ENCODE measurements around the gene GSG1. TPM values are rescaled to one million over a fixed set of nuclear protein-coding genes. Genes with fewer than 3 reads are reported as not detected.

The GSG1 gene
- total RNA-seq, 4 donors from 2014 or later, result not detected

DNA sequence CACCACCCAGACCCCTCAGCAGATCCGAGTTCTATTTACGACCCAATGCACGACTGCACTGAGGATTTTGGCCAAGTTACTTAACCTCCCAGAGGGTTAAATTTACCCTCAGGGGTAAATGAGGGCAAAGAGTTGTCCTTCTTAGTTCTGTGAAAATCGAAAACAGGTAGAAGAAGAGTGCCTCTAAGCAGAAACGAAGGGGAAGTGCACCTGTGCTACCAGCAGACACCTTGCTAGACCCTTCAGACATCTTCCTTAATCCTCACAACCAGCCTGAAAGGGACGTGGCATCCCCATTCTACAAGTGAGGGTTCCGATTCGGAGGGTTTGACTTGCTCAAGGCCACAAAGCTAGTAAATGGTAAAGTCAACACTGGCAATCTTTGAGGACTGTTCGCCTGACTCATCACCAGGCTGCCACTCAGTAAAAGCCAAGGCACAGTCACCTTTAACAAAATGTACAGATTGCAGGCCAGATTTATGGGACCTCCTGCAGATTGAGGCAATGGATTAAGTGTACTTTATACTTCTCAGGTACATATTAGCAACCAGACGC lies 1.6 kb downstream of the GSG1 start:
- Histone ChIP-seq H3K27me3 (no peaks in the 10 kb centered on the region), H3K4me1 (peaks cover 0 to 51% (median 3%) of the 10 kb centered on the region in 3 donors), H3K9me3 (no peaks in the 10 kb centered on the region), H3K4me3 (peak overlapping the region in 1 of 2 donors; percentile 67), H3K27ac (peak overlapping the region; percentile 61 to 92 (median 88)), H3K36me3 (no peaks in the 10 kb centered on the region)
- no peak for ATAC-seq
- 54 to 98% methylated on average over 5 to 6 of the region's 10 CpGs for WGBS, 2 donors (ENCODE audit: low coverage in 1 of 2)
- TF ChIP-seq, protein P1, sequence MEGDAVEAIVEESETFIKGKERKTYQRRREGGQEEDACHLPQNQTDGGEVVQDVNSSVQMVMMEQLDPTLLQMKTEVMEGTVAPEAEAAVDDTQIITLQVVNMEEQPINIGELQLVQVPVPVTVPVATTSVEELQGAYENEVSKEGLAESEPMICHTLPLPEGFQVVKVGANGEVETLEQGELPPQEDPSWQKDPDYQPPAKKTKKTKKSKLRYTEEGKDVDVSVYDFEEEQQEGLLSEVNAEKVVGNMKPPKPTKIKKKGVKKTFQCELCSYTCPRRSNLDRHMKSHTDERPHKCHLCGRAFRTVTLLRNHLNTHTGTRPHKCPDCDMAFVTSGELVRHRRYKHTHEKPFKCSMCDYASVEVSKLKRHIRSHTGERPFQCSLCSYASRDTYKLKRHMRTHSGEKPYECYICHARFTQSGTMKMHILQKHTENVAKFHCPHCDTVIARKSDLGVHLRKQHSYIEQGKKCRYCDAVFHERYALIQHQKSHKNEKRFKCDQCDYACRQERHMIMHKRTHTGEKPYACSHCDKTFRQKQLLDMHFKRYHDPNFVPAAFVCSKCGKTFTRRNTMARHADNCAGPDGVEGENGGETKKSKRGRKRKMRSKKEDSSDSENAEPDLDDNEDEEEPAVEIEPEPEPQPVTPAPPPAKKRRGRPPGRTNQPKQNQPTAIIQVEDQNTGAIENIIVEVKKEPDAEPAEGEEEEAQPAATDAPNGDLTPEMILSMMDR (IDR thresholded peaks at IDR 0.05), result no peak
- TF ChIP-seq EP300 (IDR thresholded peaks at IDR 0.05) (no peak), POLR2AphosphoS5 (IDR thresholded peaks at IDR 0.05) (no peak), POLR2A (IDR thresholded peaks at IDR 0.05) (no peak)

DNA sequence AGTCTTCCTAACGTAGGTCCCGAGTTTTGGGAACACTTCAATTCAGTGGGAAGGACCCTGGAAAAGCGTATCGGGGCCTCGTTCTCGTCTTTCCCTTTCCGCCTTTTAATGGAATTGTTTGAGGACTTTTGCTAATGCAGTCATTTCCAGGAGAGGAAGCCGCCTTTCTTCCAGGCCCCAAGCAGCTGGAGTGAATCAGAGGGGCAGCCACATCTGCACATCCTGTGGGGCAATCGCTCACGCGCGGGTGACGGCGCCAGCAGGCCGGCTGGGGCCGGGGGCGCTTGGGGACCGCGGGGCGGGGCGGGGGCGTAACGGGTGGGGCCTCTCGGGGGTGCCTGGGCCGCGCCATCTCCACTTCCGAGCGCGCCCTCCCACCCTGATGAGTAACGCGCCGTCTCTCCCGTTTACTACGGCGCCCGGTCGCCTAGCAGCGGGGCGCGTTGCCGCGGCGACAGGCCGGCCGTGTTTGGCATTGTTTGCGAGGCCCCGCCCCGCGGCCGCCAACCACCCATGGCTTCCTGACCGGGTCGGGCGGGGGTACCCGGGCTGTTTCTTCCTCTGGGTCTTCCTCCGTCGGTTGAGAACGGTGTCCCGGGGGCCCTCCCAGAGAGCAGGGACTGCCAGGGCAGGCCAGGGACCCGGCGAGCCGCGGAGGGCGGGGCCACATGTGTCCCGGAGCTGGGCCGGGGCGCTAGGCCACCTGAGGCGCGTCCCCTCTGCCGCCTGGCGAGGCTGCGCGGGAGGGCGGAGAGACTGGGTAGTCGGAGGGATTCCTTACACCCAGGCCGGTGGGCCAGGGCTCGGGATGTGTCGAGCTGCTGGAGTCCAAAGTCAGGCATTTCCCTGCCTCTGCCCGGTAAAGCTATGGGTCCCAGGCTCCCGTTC lies 2.3 kb downstream of the GSG1 start:
- Histone ChIP-seq H3K27me3 (no peaks in the 10 kb centered on the region), H3K4me3 (peak overlapping the region; percentile 35 to 67), H3K9me3 (no peaks in the 10 kb centered on the region), H3K27ac (peak overlapping the region; percentile 61 to 92 (median 88)), H3K36me3 (no peaks in the 10 kb centered on the region), H3K4me1 (peaks cover 0 to 52% (median 3%) of the 10 kb centered on the region in 3 donors)
- WGBS, 2 donors (ENCODE audit: low coverage in 1 of 2), result 8% methylated on average over 12 of the region's 79 CpGs; no CpG with 5 or more reads in 1 of the 2 donors
- TF ChIP-seq EP300 (IDR thresholded peaks at IDR 0.05) (no peak), POLR2A (IDR thresholded peaks at IDR 0.05) (peak; percentile 39 to 65), POLR2AphosphoS5 (IDR thresholded peaks at IDR 0.05) (peak; percentile 94)
- TF ChIP-seq, protein P1 (IDR thresholded peaks at IDR 0.05), result peak in 1 of 4 experiments; percentile 6
- peak; percentile 87 for ATAC-seq

DNA sequence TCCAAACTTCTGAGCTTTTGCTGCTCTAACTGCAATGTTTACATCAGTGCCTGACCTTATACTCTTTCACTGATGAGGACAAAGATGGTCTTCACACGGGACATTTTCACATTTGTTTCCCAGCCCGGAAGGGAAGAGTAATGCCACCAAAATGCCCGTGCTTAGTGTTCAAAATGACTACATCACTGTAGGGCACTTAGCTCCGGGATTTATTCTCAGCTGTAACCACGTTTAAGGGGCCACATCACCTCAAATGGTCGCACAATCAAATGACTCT lies 2.9 kb downstream of the GSG1 start:
- Histone ChIP-seq H3K27ac (peak overlapping the region; percentile 61 to 92 (median 88)), H3K4me1 (peaks cover 0 to 52% (median 3%) of the 10 kb centered on the region in 3 donors), H3K4me3 (peak overlapping the region; percentile 35 to 67), H3K9me3 (no peaks in the 10 kb centered on the region), H3K36me3 (no peaks in the 10 kb centered on the region), H3K27me3 (no peaks in the 10 kb centered on the region)
- TF ChIP-seq EP300 (IDR thresholded peaks at IDR 0.05), result no peak
- TF ChIP-seq, protein P1 (IDR thresholded peaks at IDR 0.05), result no peak
- no peak for TF ChIP-seq POLR2AphosphoS5 (IDR thresholded peaks at IDR 0.05)
- TF ChIP-seq POLR2A (IDR thresholded peaks at IDR 0.05), result no peak
- 11% methylated on average over 3 to 6 of the region's 6 CpGs for WGBS, 2 donors (ENCODE audit: low coverage in 1 of 2)
- no peak for ATAC-seq

DNA sequence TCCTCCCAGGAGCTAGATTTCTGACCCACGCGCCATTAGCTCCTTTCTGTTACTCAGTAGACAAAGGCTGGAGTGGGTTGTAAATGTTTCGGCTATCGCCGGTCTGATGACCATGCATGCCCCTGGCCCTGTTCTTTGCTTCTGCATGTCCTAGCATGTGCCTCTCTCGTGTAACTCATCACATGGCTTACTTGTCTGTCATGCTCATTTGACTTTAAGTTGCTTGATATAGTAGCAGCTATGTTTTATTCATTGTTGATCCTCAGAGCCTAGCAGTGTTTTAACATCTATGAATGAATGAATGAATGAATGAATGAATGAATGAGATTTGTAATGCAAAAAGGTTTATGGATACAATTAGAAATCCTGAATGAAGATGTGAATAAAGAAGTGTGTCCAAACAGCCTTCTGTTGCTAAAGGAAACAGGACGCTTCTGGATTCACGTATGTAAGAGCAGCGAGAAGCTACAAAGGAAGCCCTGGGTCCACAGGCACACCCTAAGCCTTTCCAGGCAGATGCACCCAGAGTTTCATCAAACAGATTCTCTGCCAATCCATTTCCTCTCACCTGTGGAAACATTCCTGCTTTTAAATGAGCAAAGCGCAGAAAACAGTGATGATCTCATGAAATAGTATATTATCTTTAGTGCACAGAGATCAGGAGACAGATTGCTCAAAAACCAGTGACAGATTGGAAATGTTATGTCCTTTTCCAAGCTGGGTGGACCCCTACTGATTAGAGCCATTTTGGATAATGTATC lies 3.4 kb downstream of the GSG1 start:
- Histone ChIP-seq H3K36me3 (no peaks in the 10 kb centered on the region), H3K9me3 (no peaks in the 10 kb centered on the region), H3K4me3 (no peak overlapping the region), H3K27me3 (no peaks in the 10 kb centered on the region), H3K27ac (peak overlapping the region; percentile 61 to 92 (median 88)), H3K4me1 (peaks cover 0 to 52% (median 3%) of the 10 kb centered on the region in 3 donors)
- 83 to 96% methylated on average over 5 to 7 of the region's 10 CpGs for WGBS, 2 donors (ENCODE audit: low coverage in 1 of 2)
- no peak for ATAC-seq
- TF ChIP-seq POLR2AphosphoS5 (IDR thresholded peaks at IDR 0.05), result no peak
- TF ChIP-seq POLR2A (IDR thresholded peaks at IDR 0.05), result no peak
- TF ChIP-seq EP300 (IDR thresholded peaks at IDR 0.05), result no peak
- TF ChIP-seq, protein P1 (IDR thresholded peaks at IDR 0.05), result no peak
